PC-3 (cell line): ENCODE measurements around the gene MAP2K7. TPM values are rescaled to one million over a fixed set of nuclear protein-coding genes. Genes with fewer than 3 reads are reported as not detected.
"Not testable (repeated sequence)": the region's sequence is repeated elsewhere in the genome, so short reads cannot be mapped to it uniquely, and the experiment has no call there.

Experiments used
- ATAC-seq: fragments of 200-7000 bp; cut with Tn5 transposase; 2 replicates; pipeline ENCODE4 v1.9.1; 2020; ENCODE audit warnings: mild to moderate bottlenecking, moderate library complexity
- BruUV-seq: library from RNA; stranded (reverse); fragments of 400-500 nt; replicated peaks from 2 replicates; lab custom pipeline; 2021; lab: Mats Ljungman, UMichigan
- CTCF ChIA-PET: fragments of 300-600 bp; sonication (Branson Sonifier 250); formaldehyde crosslinking; loops from one replicate; lab custom pipeline; 2022; ENCODE audit warnings: antibody characterized with exemption; lab: Charles Lee
- POLR2A ChIA-PET: fragments of 300-600 bp; sonication (Branson Sonifier 250); formaldehyde crosslinking; loops from one replicate; lab custom pipeline; 2022; ENCODE audit warnings: antibody characterized with exemption; ENCODE audit not compliant: unreplicated experiment; lab: Charles Lee
- DNase-seq: peaks from one replicate; pipeline ENCODE4 v3.0.0-alpha.2; 2015
- H2AFZ ChIP-seq: fragments of 300-600 bp; sonication (generic); 2 replicates; pipeline ENCODE4 v1.6.0; 2016; ENCODE audit warnings: antibody characterized with exemption, low read length
- H3F3A ChIP-seq: fragments of 300-600 bp; sonication (generic); one replicate; pipeline ENCODE4 v1.6.0; 2017; ENCODE audit warnings: antibody characterized with exemption, low read length, control low read depth, mild to moderate bottlenecking; ENCODE audit not compliant: unreplicated experiment
- H3K27ac ChIP-seq: fragments of 300-600 bp; sonication (generic); 2 replicates; pipeline ENCODE4 v1.5.1; 2016; ENCODE audit warnings: mild to moderate bottlenecking, low read length
- H3K27me3 ChIP-seq: fragments of 300-600 bp; sonication (generic); 2 replicates; pipeline ENCODE4 v1.6.1; 2016; ENCODE audit warnings: low read length, mixed read lengths
- H3K36me3 ChIP-seq: fragments of 300-600 bp; sonication (generic); 2 replicates; pipeline ENCODE4 v1.6.1; 2016; ENCODE audit warnings: low read depth, mixed run types, low read length, mixed read lengths
- H3K4me1 ChIP-seq: fragments of 300-600 bp; sonication (generic); 2 replicates; pipeline ENCODE4 v1.5.1; 2016; ENCODE audit warnings: low read length; ENCODE audit not compliant: insufficient read depth
- H3K4me2 ChIP-seq: fragments of 300-600 bp; sonication (generic); 2 replicates; pipeline ENCODE4 v1.6.0; 2016; ENCODE audit warnings: low read length
- H3K4me3 ChIP-seq: fragments of 300-600 bp; sonication (generic); 2 replicates; pipeline ENCODE4 v1.5.1; 2016; ENCODE audit warnings: mild to moderate bottlenecking, low read length, mixed read lengths
- H3K79me2 ChIP-seq: fragments of 300-600 bp; sonication (generic); 2 replicates; pipeline ENCODE4 v1.6.1; 2017; ENCODE audit warnings: low read length, mixed read lengths
- H3K9ac ChIP-seq: fragments of 300-600 bp; sonication (generic); 2 replicates; pipeline ENCODE4 v1.6.0; 2016; ENCODE audit warnings: mild to moderate bottlenecking, low read length
- H3K9me2 ChIP-seq: fragments of 300-600 bp; sonication (generic); replicated peaks from 2 replicates; pipeline ENCODE4 v1.6.1; 2016; ENCODE audit warnings: mixed run types, low read length, mixed read lengths
- H3K9me3 ChIP-seq: fragments of 300-600 bp; sonication (generic); 2 replicates; pipeline ENCODE4 v1.6.1; 2016; ENCODE audit warnings: low read length, mixed read lengths
- H4K20me1 ChIP-seq: fragments of 300-600 bp; sonication (generic); 2 replicates; pipeline ENCODE4 v1.6.1; 2016; ENCODE audit warnings: low read length, mixed read lengths
- EZH2 ChIP-seq: fragments of 300-600 bp; sonication (generic); IDR thresholded peaks from one replicate; pipeline ENCODE4 v1.6.1; 2017; ENCODE audit warnings: antibody characterized with exemption, mild to moderate bottlenecking, low read length; ENCODE audit not compliant: unreplicated experiment
- EZH2phosphoT487 ChIP-seq: fragments of 300-600 bp; sonication (generic); IDR thresholded peaks from 2 replicates; pipeline ENCODE4 v1.6.1; 2018; ENCODE audit warnings: mild to moderate bottlenecking, antibody characterized with exemption, low read length, borderline replicate concordance
- intact Hi-C: fragments of 100-400 bp; cut with micrococcal nuclease; formaldehyde crosslinking; loops from 2 replicates; pipeline ENCODE4 v1.9.0; 2023
- total RNA-seq: library from RNA; depleted of rRNA; stranded (reverse); fragments of >200 nt; gene quantifications from 2 replicates; pipeline ENCODE4 v1.2.3, GENCODE V29; 2014
- TF ChIP-seq, protein P1 (sequence below): fragments of 300-600 bp; sonication (generic); conservative IDR thresholded peaks from 2 replicates; pipeline ENCODE4 v1.5.1; 2017; ENCODE audit warnings: antibody characterized with exemption, low read depth, mild to moderate bottlenecking, low read length

MAP2K7 gene
- total RNA-seq, 1 experiment from 2014 or later = 39.3 TPM

DNA sequence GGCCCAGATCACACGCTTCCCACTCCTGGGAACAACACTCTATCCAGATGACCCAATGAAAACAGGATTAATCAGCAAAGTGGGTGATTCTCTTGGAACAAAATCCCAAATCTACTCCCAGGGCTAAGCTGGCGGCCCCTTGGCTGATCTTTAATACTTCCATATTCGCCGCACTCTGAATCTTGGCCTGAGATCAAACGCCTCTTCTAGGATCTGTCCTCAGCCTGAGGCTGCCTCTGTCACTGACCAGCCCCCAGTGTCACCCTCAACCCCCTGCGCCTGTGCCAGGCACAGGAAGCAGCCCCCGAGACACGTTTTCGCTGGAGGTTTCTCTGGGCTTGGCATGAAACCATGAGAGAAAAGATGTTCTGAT, 24.6 kb downstream of the MAP2K7 start:
- POLR2A ChIA-PET = interaction anchor here (0.6 to 1.5 kb wide), 4 partner anchors 8 to 199 kb away, joined by 20 to 47 read pairs (median 25); partner anchors contain the start of genes SNAPC2 and TIMM44
- CTCF ChIA-PET = interaction anchor here (0.6 to 1.6 kb wide), 5 partner anchors 7 to 422 kb away, joined by 3 to 20 read pairs (median 10); partner anchors contain the start of genes SNAPC2 and TIMM44
- no peak for DNase-seq
- TF ChIP-seq EZH2phosphoT487 (no peak), EZH2 (no peak)
- TF ChIP-seq, protein P1, sequence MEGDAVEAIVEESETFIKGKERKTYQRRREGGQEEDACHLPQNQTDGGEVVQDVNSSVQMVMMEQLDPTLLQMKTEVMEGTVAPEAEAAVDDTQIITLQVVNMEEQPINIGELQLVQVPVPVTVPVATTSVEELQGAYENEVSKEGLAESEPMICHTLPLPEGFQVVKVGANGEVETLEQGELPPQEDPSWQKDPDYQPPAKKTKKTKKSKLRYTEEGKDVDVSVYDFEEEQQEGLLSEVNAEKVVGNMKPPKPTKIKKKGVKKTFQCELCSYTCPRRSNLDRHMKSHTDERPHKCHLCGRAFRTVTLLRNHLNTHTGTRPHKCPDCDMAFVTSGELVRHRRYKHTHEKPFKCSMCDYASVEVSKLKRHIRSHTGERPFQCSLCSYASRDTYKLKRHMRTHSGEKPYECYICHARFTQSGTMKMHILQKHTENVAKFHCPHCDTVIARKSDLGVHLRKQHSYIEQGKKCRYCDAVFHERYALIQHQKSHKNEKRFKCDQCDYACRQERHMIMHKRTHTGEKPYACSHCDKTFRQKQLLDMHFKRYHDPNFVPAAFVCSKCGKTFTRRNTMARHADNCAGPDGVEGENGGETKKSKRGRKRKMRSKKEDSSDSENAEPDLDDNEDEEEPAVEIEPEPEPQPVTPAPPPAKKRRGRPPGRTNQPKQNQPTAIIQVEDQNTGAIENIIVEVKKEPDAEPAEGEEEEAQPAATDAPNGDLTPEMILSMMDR = no peak
- Histone ChIP-seq H3K4me1 (peaks cover 44% of the 10 kb centered on the region), H3K9ac (peak overlapping the region; percentile 42), H3K27ac (peak overlapping the region; percentile 86), H3K27me3 (no peaks in the 10 kb centered on the region), H3K4me3 (peak overlapping the region; percentile 21; the same call in 1 of the 2 replicates), H2AFZ (no peak overlapping the region), H3K79me2 (no peaks in the 10 kb centered on the region), H3K9me2 (no peaks in the 10 kb centered on the region), H3K4me2 (peak overlapping the region; percentile 55), H3K9me3 (no peaks in the 10 kb centered on the region), H3F3A (no peaks in the 10 kb centered on the region), H4K20me1 (0 out of 2 replicates have a peak, but pooled peaks cover 5% of the 10 kb centered on the region), H3K36me3 (peaks cover 29% of the 10 kb centered on the region)
- ATAC-seq = no peak
- intact Hi-C loops = loop anchor here (5.0 kb wide), 1 partner anchor 76 kb away; no protein-coding TSS in a partner anchor
- TSS peak; percentile 14 for BruUV-seq

DNA sequence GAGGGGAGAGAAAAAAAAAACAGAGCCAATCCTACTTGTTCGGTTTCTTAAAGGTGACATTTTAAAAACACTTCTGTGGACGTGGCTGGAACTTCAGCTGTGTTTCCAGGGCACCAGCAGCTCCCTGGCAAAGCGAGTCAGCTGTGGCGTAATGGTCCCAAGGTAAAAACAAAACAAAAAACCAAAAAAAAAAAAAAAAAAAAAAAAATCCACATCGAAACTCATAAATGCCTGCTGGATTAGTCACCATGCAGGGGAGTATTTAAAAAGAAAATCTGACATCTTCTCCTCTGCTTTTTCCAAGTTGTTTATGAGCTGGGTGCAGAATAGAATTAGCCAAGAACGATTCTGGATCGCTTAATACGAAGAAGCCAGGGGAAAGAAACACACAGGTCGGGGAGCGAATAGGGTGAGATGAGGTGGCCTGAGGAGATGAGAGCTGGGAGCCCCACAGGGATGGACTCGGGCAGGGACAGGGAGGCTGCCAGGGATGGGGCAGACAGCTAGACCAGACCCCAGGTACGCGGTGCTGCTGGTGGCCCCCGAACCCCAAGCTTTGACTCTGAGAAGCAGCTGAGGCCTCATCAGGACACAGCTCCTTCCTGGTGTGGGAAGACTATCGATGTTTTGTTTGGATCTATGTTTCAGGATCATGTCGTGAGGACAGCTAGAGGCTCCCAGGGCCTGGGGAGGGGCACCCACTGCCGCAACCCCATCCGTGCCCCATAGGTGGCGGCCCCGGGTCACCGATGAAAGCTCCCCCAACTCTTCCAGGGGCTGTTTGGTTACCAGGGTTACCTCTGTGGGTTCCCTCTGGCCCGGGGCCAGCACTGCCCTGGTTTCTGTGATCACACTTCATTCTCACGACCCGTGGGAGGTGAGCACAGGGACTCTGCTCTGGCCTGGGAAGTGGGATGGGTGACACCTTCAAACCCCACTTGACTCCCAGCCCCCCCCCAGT, 25.3 kb downstream of the MAP2K7 start:
- ChIA-PET POLR2A (interaction anchor here (0.6 to 1.5 kb wide), 8 partner anchors 8 to 578 kb away, joined by 5 to 47 read pairs (median 20); partner anchors contain the start of genes SNAPC2 and TIMM44), CTCF (interaction anchor here (0.5 to 1.6 kb wide), 8 partner anchors 8 to 423 kb away, joined by 3 to 20 read pairs (median 8); partner anchors contain the start of genes ELAVL1, SNAPC2 and TIMM44)
- H3K9ac ChIP-seq = peak overlapping the region; percentile 42
- H3K27me3 ChIP-seq = no peaks in the 10 kb centered on the region
- peak overlapping the region; percentile 86 for H3K27ac ChIP-seq
- peak overlapping the region; percentile 21; the same call in 1 of the 2 replicates for H3K4me3 ChIP-seq
- H3F3A ChIP-seq = no peaks in the 10 kb centered on the region
- peak; percentile 25 for ATAC-seq
- no peaks in the 10 kb centered on the region for H3K79me2 ChIP-seq
- 0 out of 2 replicates have a peak, but pooled peaks cover 5% of the 10 kb centered on the region for H4K20me1 ChIP-seq
- TF ChIP-seq, protein P1 = peak; percentile 68
- TF ChIP-seq EZH2 = no peak
- no peak for TF ChIP-seq EZH2phosphoT487
- H3K4me2 ChIP-seq = peak overlapping the region; percentile 55
- H3K9me2 ChIP-seq = no peaks in the 10 kb centered on the region
- H3K9me3 ChIP-seq = no peaks in the 10 kb centered on the region
- DNase-seq = peak; percentile 87
- H3K36me3 ChIP-seq = peaks cover 36% of the 10 kb centered on the region
- H3K4me1 ChIP-seq = peaks cover 44% of the 10 kb centered on the region
- intact Hi-C loops = loop anchor here (1.0 to 5.0 kb wide), 2 partner anchors 14 to 77 kb away; partner anchors contain the start of gene TIMM44
- TSS peak; percentile 70 for BruUV-seq
- no peak overlapping the region for H2AFZ ChIP-seq

- H3K27me3 ChIP-seq, H3K79me2 ChIP-seq, H3F3A ChIP-seq, ATAC-seq, intact Hi-C loops, H3K9me2 ChIP-seq, H3K9me3 ChIP-seq, H4K20me1 ChIP-seq, H2AFZ ChIP-seq, BruUV-seq, CTCF ChIA-PET, H3K4me3 ChIP-seq: not testable (repeated sequence)
- H3K9ac ChIP-seq = 0 out of 2 replicates have a peak overlapping the region, but pooled peaks have one; percentile 42
- POLR2A ChIA-PET = interaction anchor here (0.6 to 1.2 kb wide), 2 partner anchors 14 to 248 kb away, joined by 5 to 23 read pairs; partner anchors contain the start of gene TIMM44
- peak overlapping the region; percentile 86 for H3K27ac ChIP-seq
- H3K36me3 ChIP-seq = peaks cover 44% of the 10 kb centered on the region
- DNase-seq = peak; percentile 49
- peak overlapping the region; percentile 55; the same call in 1 of the 2 replicates for H3K4me2 ChIP-seq
- peaks cover 44% of the 10 kb centered on the region for H3K4me1 ChIP-seq
Measured at GRCh38 chr19:7930030-7930429, 26.4 kb downstream of the MAP2K7 start.
